ENCODE measurements around the gene MET.
A peak's percentile ranks its signal among the peaks of the same experiment; 100 is the strongest.

Gene MET

DNA sequence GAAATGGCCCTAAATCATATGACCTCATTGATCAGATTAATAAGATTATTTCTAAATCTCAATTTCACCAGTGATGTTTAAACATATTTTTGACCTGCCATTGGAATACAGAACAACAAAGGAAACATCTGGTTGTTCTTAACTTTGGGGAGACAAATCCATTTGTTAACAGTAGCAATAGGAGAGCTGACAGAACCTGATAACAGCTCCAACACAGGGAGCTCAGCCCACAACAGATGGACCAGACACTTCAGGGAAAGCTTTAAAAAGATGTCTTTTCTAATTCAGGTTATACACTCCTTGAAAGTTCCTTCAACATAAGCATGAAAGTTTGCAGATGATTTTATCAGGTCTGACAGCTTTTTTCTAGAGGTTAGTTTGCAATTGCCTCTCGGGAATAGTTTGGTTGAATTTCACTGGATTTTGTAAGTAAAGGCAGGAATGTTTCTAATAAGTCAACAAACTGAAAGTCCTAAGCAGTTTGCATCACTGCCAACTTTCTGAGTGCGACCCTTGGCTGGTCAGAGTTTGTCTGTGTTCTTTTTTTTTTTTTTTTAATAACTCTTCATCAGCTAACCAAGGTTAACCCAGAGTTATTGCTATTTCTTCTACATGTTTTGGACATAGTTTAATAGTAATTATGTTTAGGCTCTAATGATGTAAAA lies 6.5 kb upstream of the MET start:
- DNase-seq, result no peak

DNA sequence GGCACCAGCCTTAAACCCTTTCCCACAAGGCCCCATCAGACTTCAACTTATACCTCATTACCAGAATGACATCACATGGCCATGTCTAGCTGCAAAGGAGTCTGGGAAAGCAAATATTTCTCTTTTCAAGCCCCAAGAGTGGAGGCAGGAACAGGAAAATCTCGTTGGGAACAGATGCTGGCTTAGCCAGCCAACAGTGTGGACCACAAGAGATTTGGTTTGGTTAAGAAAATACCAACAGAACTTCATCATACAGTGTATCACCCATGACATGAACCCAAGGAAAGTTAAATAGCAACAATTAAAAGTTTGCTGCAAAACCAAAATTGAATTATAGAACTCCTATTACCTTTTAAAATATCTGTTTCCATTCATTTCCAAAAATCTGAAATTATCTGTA lies 2.2 kb upstream of the MET start:
- DNase-seq, result no peak

DNA sequence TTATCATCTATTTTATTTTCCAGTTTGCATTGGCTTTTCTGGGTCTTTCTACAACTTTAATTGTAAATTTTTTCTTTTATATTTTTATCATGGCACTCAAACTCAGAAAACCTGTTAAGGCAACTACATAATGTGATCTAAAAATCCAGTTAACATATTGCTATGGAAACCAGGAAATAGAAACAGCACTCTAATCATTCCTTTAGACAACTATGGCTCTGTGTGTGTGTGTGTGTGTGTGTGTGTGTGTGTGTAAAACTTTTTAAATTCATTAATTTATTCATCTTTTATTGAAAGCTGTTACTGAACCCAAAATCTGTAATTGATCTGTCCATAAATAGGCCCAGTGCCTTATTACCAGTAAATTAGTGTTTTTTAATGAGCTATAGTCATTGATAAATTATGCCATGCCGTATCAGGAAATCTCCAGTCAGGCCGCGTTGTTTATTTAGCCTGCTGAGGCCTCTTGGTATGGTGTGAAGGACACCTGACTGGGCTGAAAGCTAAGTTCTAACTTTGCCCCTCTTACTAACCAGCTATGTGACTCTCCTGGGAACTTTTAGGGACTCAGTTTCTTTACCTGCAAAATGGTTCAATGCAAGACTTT lies 1.5 kb upstream of the MET start:
- DNase-seq, result no peak

DNA sequence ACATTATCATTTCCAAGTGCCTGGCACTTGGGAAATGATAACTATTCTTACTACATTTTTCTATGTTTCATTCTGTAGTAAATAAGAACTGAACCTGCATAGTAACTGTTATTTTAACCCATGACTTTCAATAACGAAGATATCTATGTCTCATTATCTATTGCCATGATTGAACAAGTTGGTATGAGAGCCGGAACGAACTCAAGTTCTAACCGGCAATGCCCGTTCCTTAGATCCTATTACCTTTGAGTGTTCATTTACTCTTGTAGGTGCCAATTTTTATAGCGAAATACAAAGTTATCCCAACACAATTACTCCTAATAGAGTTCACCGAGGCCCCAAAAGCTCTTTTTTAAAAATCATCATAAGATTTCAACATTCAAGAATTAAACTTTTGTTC lies 885 bp upstream of the MET start:
- no peak for DNase-seq

DNA sequence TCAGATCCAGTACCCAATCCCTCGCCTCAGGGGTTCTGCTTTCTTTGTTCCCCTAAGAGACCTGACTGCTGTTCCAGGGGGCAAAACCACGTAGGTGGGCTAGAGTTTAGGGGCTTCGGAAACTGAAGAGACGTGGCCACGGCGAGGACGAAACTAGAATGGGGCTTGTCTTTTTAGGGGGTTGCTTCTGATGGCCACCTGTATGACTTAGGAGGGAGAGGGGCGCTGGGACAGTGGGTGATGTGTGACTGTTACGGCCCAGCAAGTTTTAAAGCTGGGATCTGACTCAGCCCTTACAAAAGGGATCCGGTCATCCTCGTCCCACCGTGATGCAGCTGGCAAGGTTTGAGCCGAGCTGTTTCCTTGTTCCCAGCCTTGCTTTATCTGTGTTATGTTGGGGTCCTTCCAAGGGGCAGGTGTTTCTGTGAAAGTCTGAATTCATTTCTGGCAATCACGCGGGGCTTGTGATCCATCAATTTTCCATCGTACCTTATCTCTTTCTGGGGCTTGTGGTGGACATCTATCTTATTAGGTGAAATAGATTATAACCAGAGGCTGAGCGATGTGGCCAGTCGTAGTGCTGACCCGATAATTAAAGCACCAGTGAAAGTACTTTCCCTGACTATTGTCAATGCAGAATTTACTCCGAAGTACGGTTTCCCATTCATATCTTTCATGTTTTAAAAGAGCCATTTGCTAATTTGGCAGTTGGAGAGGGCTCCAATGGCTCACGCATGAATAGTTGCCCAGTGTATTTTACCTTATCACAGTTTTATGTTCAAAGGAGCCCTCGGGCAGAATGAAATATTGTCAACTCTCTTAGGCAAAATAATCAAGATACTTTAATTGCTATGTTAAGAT lies 830 bp downstream of the MET start:
- peak; percentile 59 for DNase-seq

DNA sequence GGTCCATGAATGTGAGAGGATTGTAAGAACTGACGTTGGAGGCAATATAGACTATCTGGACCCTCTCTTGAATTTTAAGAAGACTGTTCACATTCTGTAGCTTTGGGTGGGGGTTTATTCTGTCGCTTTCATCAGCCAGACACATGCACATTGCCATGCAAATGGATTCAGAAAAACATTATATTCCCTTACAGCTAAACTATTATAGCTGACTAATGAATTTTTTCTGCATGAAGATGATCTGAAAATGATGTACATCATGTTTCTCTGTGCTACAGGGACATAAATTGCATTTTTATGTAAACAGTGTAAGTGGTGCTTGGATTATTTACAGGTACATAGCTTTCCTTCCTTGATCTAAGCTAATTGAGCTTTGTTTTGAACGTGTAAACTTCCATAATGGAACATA lies 1.5 kb downstream of the MET start:
- peak; percentile 59 for DNase-seq

DNA sequence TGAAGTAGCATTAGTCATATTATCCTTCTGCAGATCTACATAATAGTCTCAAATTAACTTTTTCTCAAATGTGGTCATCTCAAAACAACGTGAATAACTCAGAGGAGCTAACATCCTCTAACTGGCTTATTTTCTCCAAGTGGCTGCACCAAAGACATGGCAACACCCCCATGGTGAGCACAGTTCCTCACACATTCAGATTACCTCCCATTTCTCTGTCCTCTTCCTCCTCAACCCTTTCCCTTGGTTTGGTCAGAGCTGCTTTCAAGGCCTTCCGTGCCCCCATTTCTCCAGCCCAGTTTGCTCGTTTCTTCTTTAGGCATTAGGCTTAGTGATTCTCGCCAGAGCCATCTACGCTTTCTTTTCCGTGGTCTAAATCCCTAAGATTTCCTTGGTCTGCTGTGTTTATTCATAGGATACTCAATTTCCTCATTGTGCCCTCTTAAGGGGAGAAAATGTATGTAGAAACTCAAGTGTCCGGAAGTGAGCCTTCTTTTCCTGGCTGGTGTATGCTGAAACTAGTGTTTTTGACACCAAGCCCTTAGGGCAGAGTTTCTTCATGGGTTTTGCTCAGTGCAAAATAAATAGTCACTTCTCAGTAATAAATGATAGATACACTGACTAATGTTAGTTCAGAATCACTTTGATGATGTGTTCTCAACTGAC lies 2.6 kb downstream of the MET start:
- no peak for DNase-seq

DNA sequence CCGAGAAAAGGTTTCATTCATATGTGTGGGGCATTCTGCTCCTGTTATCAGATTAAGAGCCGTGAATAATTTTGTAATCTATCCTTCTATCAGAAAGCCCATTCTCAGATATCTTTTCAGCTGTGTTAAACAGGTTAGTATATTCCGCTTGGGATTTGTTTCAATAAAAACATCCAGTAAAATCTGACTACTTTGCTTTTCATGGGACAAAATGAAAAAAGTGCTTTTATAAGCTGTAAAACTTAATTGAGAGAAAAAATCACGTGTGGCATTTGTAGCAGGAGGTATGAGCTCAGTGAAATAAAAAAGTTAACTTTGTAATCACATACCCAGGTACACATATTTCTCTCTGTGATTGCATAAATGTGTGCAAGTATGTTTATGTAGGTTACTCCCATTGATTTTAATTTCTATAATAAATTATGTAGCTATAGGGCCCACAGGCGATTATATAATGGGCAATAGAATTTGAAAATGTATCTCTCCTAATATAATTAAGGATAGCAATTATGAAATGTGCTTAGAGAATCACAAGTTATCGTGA lies 3.9 kb downstream of the MET start:
- DNase-seq, result no peak

DNA sequence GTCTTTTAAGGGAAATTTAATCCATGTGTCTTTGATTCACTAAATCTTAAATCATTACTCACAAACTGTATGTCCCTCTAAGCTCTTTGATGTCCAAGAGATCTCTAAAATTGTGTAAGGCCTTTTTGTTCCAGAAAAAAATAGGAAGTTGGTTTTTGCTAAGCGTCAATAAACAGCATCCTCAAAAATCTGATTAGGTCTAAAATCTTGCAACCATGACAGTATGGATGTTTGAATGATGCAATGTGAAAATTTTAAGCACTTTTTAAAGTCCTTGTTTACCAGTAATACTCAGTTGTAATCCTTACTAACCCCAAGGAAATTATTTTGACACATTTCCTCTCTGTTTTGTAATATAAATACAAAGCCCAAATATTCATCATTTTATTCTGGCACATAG lies 6.8 kb downstream of the MET start:
- no peak for DNase-seq

DNA sequence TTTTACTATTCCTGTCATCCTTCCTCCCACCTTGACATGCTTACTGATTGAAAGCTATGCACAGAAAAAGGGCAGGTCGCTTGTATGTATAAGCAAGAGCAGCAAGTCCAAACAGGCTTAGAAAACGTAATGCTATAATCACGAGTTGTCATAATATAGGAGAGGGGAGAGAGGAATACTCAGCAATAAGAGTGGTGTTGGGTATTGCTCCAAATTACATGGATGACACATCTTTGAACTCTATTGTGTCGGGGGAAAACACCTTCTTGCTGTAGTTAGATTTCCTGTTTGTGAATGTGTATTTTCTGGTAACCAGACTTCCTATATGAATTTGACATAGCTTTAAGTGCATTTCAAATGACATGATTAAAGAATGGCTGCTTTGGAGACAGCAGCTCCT lies 7.5 kb downstream of the MET start:
- DNase-seq, result peak; percentile 71

DNA sequence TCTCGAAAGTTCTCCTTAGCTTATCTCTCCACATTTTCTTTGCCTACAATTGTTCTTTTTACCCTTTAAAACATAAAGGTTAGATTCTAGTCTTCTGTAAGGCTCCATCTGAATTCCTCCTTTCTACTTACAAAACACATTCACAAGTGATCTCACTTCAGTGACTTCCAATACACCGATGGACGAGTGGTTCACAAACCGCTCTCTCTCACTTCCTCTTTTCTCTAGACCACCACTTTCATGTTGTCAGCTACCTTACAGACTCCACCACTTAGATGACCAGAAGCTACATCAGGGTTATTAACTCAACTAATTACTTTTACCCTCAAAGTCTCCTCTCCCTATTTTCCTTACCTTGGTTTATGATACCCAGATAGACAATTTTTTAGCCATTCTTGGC lies 11.8 kb downstream of the MET start:
- DNase-seq, result no peak

DNA sequence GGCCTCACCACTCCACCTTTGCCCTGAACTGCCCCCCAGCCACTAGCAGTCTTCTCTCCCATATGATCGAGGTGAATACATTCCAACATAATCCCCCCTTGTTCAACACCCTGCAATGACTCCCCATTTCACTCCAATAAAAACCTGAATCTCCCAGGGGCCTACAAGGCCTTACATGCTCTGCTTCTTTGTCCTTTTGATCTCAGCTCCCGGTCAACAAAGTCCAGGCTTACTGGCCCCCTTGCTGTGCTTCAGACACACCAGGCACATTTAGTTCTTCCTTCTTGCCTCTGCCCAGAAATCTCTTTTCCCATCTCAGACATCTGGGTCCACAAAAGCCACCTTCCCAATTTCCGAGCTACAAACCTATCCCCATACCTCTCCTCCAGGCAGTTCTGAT lies 14.0 kb downstream of the MET start:
- DNase-seq, result no peak

DNA sequence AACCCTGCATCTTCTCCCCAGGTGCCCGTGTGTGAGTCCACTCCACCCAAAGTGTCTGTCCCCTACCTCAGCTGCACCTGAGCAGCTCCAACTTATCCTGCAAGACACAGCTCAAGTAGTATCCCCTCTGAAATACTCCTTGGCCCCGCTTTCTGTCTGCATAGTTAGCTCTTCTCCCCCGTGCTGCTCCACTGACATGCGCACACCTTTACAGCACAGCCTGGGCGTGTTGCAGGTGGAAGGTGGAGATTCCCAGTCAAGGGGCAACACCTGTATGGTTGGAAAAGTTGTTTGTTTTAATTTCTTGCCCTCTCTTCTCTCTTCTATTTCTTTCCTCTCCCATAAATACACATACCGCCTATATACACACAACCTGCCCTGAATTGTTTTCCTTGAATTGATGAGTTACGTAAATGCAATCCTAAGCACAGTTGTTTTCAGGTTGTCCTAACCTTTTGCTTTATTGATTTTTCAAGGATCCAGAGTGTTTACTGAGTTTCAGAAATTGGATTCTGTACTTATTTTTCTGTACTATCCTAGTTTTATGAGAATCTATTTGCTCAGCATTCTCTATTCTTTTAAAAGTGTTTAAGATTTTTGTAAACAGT lies 14.9 kb downstream of the MET start:
- no peak for DNase-seq

DNA sequence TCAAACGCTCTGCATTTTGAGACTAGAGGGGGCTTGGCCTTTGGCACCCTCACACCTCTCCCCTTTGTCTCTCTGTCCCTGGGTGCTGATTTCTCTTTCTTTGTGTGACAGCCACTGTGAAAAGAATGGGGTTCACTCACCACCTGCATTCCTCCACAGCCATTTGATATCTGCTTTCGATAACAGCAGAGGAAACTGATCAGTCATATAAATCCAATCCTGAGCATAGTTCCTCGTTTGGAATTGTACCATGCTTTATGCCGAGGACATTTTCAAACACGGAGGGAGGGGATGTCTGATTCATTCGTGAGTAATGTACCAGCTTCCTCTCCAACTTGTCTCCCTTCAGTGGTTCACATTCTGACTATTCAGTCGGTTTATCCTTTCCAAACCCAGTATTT lies 15.8 kb downstream of the MET start:
- DNase-seq, result no peak

DNA sequence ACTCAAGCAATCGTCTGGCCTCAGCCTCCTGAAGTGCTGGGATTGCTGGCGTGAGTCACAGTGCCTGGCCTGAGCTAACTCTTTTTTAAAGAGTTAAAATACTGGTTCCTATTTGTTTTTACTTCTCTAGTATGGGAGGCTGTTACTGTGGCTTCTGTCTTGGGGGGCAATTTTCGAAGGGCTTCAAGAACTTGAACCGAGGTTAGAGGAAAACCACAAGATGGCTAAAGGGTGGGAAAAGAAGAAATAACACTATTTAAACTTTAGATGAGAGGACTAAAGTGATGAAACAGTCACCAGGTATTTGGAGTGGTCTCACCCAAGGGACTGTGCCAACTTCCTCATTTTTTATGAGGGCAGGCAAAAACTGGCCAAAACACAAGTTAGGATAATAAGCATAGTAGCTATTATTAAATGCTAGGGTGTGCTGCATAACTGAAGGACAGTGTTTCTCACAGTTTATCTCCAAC lies 17.8 kb downstream of the MET start:
- no peak for DNase-seq

DNA sequence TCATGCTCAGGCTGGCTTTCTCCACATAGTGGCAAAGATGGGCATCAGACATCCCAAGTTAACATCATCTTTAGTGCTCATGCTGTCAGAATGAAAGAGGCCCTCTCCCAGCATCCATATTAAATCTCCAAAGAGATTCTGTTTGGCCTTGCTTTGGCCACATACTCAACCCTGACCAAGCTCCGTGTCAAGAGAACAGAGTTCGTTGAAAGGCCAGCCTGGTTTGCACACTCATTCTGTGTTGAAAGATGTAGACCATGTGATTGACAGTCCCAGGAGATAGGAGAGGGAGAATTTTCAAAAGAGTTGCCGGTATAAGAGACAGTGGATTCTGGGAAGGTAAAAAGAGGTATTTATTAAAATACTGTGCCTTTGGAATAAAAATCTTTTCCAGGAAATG lies 19.7 kb downstream of the MET start:
- DNase-seq, result no peak

DNA sequence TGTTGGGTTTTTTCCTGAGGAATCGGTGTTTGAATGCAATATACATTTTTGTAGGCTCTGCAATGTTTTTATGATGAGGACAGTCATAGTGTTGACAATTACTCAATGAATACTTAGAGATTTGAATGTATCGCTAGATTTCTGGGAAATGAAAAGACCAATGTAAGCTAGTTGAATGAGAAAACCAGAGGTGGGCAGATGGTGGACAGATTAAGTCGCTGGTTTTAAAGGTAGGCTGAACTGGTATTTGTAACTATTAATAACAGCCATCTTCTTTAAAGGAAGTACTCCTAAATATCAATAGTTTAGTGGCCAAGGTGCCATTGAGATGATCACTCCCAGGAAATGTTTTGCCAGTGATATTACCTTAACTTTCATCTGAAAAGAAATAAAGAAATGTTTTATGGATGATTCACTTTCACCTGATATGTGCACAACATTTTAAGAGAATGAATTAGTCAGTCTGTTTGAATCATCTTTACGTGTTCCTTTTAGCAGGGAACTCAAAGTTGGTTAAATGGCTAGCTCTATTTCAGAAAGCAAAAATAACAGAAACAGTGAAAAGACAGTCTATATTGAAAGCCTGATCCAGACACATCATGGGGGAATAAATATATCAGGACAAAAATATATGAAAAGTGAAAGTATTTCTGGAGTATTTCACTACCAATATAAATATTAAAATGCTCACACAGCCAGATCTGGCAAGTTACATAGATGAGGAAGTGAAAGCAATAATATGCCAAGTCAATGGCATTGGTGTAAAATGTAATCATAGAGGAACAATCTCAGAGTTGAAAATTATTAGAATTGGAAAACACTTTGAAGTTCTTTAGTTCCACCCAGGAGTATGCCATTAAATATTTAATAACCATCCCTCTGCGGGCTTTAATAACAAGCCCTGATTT lies 20.7 kb downstream of the MET start:
- DNase-seq, result no peak

DNA sequence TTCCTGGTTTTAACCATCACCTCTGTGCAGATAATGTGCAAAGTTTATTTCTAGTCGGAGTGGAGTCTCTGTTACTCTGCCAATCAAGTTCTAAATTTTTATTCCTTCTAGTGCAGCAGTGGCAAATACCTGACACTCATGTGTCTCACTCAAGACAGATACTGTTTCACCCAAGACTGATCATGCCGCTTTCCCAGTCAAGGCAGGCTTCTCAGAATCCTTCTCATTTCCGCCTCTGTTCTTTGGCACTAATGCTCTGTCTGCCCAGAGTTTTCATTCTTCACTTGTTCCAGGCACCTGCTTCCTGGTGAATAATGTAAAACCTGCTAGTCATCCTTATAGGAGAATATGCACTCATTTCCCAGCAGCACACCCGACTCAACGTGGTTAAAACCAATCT lies 24.7 kb downstream of the MET start:
- DNase-seq, result no peak

DNA sequence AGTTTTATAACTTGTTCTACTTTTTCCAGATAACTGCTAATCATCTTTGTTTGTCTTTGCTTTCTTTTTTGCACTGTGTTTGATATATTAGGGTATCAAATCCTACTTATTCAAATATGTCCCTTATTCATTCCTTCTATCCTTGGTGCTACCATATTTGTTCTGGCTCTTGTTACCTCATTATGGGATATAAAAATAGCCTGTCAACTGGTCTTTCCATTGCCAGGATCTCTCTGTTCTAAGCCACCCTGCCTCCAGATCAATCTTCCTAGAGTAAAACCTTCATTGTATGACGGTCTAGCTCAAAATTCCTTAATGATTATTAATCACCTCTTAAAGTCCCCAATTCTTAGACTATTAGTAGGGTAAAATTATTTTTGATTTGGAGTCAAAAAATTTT lies 25.2 kb downstream of the MET start:
- no peak for DNase-seq

DNA sequence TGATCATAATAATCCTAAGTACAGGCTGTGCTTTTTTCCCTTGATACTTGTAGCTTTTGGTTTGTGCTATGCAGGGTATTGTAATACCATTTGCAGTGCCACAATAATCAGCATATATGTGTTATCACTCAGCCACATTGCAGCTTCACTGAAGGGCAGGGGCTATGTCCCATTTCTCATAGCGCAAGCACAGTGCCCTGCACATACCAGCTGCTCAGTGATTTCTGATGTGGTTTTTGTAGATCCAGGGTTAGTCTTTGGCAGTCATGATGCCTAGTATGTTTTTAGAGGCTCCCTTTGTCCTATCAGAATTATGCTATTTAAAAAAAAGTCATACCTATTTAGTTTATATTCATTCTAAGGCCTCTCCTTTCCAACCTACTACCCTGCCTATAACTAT lies 25.8 kb downstream of the MET start:
- DNase-seq, result no peak

DNA sequence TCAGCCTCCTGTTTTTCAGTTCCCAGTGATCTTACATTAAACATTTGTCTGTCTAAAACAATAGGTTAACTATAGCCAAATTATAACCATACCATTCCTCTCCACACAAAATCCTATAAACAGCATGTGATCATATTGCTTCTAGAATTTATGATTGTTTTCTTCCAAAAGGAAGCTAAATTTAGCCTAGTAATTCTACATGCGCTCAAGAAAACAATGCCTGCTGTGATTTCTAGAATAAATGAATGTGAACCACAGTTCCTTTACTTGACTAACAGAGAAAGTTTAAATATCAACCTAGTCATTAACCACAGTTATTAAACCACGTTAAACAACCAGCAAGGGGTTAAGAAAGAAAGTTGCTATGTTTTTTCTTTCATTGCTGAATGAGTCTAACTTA lies 26.4 kb downstream of the MET start:
- DNase-seq, result no peak
